Activated CD4-positive, alpha-beta T cell treated with anti-CD3 and anti-CD28 coated beads, Interleukin-2, amount 50 U/mL, for 1 hour (primary cell): ENCODE results near the gene HAO2.
"Not testable (repeated sequence)": the region's sequence is repeated elsewhere in the genome, so short reads cannot be mapped to it uniquely, and the experiment has no call there.

Experiments
- DNase-seq: peaks from one replicate; pipeline ENCODE4 v3.0.0-alpha.2; 2020

The HAO2 gene

GRCh38 chr1:119368554-119368953, at the start of gene HAO2:
Gene HAO2, plus strand, starts transcription at chr1:119368785. Its CDS starts 12,301 bp downstream, at chr1:119381086.
- DNase-seq: no peak

GRCh38 chr1:119320100-119320499, 48.5 kb upstream of the HAO2 start:
- no peak for DNase-seq

GRCh38 chr1:119321666-119322419, 46.7 kb upstream of the HAO2 start:
- no peak for DNase-seq

- no peak for DNase-seq
Observed at GRCh38 chr1:119323216-119323982, 45.2 kb upstream of the HAO2 start.

- no peak for DNase-seq
Observed at GRCh38 chr1:119324198-119324597, 44.4 kb upstream of the HAO2 start.

- DNase-seq: no peak
Observed at GRCh38 chr1:119326251-119326650, 42.3 kb upstream of the HAO2 start.

- no peak for DNase-seq
Observed at GRCh38 chr1:119327094-119327449, 41.5 kb upstream of the HAO2 start.

GRCh38 chr1:119327450-119328155, 41.0 kb upstream of the HAO2 start:
- peak; percentile 13 for DNase-seq

GRCh38 chr1:119329541-119330461, 38.8 kb upstream of the HAO2 start:
- DNase-seq: no peak

GRCh38 chr1:119330466-119331189, 38.0 kb upstream of the HAO2 start:
- no peak for DNase-seq

GRCh38 chr1:119331190-119331515, 37.4 kb upstream of the HAO2 start:
- DNase-seq: no peak

- DNase-seq: no peak
Observed at GRCh38 chr1:119331915-119332314, 36.7 kb upstream of the HAO2 start.

GRCh38 chr1:119332622-119333021, 36.0 kb upstream of the HAO2 start:
- DNase-seq: no peak

- no peak for DNase-seq
Observed at GRCh38 chr1:119333163-119333896, 35.3 kb upstream of the HAO2 start.

- not testable (repeated sequence) for DNase-seq
Observed at GRCh38 chr1:119333897-119334250, 34.7 kb upstream of the HAO2 start.

GRCh38 chr1:119336848-119337247, 31.7 kb upstream of the HAO2 start:
- DNase-seq: no peak

- DNase-seq: no peak
Observed at GRCh38 chr1:119338004-119338403, 30.6 kb upstream of the HAO2 start.

GRCh38 chr1:119338757-119339156, 29.8 kb upstream of the HAO2 start:
- no peak for DNase-seq

GRCh38 chr1:119340861-119341261, 27.7 kb upstream of the HAO2 start:
- no peak for DNase-seq

- no peak for DNase-seq
Observed at GRCh38 chr1:119341372-119341947, 27.1 kb upstream of the HAO2 start.

GRCh38 chr1:119345398-119345797, 23.2 kb upstream of the HAO2 start:
- DNase-seq: no peak
